Erythroblast (primary cell): Measurements from ENCODE around the gene PAQR9.

ENCODE experiments used
- GATA1 ChIP-seq: IDR thresholded peaks from 2 replicates; pipeline ENCODE4 v1.6.1; 2011; ENCODE audit warnings: low read depth, mild to moderate bottlenecking, control low read depth, low read length, moderate library complexity
- POLR2A ChIP-seq: IDR thresholded peaks from 2 replicates; pipeline ENCODE4 v1.6.1; 2011; ENCODE audit warnings: mild to moderate bottlenecking, low read length

DNA sequence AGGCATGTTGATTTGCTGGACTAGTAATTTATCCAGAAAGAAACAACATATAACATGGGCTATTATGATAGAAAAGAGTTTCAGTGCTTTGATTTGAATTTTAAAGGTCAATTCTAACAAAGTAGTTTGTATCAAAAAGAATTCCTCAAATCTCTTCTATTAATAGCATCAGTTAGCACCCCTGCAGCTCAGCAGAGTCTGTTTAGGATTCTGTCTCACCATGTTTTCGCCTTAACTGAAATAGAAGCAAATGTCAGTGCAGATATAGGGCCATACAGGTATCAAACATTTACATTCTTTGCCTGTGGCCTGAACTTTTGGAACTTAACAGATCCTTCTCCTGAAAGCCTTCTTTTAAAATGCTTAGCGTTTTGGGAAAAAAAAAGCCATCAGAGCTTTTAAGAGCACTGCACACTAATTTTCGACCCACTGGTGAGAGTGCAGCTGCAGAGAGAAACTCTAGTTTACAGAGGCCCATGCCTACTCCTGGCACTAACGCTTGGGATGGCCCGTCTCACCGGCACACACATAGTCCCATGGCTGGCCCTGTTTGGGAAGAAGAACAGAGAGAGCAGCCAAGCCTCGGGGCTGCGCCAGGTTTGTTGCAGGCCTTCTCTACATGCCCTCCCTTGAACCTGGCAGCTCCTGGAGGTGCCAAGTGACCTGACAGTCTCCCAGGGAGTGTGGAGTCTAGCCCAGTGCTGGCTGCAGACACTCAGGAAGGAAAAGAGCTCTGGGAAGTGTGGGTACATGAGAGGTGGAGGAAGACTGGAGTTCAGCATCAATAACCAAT, 9.9 kb upstream of the PAQR9 start:
- no peak for TF ChIP-seq POLR2A
- no peak for TF ChIP-seq GATA1
